TTC549 (cell line): ENCODE measurements around the gene ZNF800.

Source experiments
- FAIRE-seq: peaks from 2 replicates; lab custom pipeline; 2012; peaks lifted over from hg19 to GRCh38; lab: Jason Lieb, UNC

Gene ZNF800

DNA sequence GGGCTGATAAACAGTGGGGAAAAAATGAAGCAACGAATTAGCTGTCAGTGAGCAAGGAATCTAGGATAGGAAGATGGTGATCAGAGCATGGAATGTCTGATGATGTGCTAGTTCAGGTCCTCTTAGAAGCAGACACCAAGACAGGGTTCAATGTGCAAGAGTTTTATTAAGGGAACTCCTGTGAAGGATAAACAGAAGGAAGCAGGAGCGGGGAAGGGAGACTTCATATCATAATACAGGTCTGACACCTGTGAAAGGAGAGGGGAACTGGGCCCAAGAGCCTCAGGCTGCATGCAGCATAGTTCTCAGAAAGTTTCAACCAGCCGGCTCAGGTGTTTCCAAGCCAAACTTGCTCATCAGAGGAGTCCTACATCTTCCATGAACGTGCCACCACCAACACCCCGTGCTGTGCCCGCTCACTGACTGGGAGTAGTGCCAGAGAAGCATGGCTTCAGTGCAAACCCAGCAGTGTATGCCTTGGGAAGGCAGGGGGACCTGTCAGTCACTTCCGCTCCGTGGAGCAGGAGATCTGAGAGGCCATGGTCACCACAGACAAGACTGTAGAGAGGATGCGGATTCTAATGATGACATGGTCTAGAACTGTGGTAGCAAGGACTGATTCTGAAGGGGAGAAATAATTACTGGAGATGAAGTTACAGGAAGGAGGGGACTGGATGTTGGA, 45.8 kb downstream of the ZNF800 start:
- no peak for FAIRE-seq

DNA sequence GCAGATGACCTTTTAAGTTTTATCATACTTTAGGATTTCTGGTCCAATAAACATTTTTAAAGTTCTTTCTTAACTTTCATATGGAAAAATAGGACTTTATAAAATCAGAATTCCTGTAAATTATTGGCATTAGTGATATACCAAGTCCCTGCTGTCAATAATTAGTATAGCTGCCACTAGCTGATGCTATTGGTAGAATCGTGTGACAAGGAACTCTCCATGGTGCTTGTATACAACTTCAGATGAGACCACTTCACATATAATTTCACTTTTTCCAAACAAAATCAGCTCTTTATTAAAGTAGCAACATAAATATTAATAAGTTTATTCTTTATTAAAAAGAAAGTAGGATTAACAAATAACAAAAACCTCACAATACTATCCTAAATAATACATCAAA, 49.9 kb downstream of the ZNF800 start:
- FAIRE-seq, result no peak

DNA sequence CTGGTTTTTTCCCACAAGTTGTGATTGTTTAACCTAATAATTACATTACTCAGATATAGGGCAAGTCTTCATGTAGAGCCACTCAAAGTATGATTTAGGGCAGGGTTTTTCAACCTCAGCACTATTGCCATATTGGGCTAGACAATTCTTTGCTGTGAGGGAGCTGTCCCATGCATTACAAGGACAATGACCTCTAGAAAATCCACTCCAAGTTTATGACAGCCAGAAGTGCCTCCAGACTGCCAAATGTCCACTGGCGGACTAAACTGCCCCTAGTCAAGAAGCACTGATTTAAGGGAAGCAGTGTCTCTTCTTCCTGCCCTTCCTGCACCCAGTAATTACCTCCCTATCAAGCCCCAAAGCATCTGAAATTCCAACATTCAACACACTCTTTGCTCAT, 54.4 kb downstream of the ZNF800 start:
- FAIRE-seq, result no peak

DNA sequence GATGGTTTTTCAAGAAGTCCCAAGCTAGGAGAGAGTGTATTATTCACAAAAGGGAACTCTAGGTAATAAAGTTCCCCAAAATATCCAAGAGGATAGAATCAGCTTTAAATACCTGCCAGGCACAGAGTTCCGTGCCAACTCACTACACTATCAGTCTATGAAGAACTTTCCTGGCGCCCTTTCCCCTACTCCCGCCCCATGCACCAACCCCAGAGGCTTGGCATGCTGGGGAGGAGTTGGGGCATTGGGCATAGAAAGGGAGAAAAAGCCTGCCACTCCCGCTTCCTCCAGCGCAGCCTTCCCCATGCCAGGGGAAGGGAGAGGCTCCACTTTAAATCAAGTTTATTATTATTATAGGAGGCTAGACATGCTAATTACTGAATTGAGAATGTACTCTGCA, 54.9 kb downstream of the ZNF800 start:
- no peak for FAIRE-seq

DNA sequence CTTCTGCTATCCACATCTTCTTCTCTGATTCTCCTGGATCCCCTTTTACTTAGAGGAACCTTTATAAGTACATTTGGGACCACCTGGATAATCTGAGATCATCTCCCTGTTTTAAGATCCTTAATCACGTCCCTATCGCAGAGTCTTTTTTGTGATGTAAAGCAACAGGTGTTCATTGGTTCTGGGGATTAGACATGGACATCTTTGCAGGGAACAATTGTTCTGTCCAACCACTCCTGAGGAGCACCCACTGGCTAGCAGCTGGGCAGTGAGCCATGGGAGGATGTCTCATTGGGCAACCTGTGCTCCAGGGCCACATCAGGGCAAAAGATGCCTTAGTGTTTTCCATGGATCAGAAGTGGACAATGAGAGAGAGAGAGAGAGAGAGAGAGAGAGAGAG, 56.0 kb downstream of the ZNF800 start:
- no peak for FAIRE-seq

DNA sequence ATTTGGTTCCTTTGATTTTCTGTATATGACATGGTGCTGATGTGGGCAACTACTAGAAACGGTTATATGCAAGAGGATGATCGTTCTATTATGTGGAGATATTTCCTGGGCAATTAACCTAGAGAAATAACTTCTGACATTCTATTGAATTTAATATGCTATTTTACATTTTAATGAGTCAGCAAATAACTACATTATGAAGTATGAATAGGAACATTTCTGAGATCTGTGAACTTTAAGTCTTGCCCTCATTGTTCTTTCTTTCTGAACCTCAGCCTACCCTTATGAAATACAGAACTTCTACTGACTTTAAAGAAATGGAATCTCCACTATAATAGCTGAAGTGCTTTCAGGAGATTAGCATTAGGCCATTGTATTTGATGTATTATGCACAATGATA, 59.6 kb downstream of the ZNF800 start:
- FAIRE-seq, result no peak

DNA sequence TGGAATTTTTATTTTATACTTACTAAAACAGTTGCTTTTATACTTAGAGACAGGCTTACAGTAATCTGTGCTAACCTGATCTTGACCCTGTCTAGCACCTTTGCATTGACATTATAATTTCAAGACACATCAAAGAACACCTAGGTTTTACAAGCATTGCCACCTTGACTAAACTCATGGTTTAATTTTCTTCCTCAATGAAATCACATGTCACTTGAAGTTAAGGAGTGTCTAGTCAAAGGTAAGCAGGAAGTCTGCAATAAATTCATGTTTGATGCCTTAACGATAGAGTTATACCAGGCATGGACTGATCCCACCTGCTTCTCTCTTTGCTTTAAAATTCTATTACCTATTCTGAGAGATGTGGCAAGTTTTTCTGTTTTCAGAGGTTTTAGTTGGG, 62.4 kb downstream of the ZNF800 start:
- no peak for FAIRE-seq

DNA sequence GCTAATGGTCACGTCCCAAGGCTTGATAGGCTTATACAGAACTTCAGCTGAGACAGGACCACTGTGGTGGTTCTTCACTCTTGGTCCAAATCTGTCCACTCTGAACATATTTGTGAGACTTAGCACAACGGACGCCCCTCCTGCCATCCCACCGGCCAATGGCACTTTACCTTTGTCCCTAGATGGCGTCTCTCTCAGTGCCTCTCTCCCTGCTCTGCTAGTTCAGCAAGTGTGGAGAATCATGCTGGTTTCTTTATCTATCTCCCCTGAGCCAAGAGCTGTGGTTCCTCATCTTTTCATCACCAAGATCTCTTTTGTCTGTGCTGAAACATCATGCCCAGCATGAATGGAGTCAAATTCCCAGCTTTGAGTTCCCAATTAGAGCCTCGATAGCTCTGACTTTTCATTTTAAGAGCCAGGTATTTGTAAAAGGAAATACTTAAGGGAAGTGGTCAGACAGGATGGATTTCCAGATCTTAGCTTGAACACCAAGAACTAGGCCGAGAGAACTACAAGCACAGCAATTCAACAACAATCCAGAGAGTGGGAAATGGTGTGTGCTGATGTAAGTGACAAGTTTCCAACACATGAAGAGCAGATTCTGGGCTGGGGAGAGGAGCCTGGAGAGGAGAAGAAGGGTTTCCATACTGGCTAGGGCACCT, 69.5 kb downstream of the ZNF800 start:
- no peak for FAIRE-seq

DNA sequence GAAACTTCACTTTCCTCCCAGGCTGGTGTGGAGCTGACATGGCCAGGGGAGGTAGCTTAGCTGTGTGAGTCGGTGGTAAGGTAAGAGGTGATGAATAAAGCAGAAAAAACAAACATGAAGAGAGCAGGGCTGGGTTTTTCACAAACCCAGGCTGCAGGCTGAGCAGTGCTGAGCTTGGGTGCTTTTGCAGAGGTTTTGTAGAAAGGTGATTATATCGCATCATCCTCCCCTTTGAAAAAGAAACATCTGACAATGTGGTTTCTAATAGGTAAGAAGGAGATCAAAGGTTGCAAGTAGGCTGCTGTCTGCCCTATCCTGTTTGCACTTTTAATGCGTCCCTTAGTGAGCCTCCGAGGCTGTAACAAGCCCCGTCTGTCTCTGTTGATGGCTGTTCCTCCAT, 70.2 kb downstream of the ZNF800 start:
- no peak for FAIRE-seq

DNA sequence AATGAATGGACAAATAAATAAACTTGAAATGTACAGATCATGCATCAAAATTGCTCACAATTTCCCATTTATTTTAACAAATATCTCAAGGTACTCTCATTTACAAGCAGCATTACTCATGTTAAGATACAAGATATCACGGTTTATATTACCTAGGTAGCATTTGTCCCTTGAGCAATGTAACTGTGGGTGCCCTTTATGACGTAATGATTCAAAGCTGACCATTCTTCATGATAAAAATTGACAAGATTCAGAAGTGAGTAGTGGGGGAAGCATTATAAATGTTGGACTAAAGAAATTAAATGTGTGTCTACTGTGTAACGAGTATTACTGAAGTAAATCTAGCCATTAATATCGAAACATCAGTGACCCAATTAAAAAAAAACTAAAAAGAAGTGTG, 71.5 kb downstream of the ZNF800 start:
- no peak for FAIRE-seq
